Measurements from ENCODE around the gene RIN1.

- TF ChIP-seq, protein P1, sequence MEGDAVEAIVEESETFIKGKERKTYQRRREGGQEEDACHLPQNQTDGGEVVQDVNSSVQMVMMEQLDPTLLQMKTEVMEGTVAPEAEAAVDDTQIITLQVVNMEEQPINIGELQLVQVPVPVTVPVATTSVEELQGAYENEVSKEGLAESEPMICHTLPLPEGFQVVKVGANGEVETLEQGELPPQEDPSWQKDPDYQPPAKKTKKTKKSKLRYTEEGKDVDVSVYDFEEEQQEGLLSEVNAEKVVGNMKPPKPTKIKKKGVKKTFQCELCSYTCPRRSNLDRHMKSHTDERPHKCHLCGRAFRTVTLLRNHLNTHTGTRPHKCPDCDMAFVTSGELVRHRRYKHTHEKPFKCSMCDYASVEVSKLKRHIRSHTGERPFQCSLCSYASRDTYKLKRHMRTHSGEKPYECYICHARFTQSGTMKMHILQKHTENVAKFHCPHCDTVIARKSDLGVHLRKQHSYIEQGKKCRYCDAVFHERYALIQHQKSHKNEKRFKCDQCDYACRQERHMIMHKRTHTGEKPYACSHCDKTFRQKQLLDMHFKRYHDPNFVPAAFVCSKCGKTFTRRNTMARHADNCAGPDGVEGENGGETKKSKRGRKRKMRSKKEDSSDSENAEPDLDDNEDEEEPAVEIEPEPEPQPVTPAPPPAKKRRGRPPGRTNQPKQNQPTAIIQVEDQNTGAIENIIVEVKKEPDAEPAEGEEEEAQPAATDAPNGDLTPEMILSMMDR (IDR thresholded peaks at IDR 0.05) = no peak
- TF ChIP-seq POLR2A (IDR thresholded peaks at IDR 0.05) = no peak
Measured at GRCh38 chr11:66327171-66328030, 8.8 kb downstream of the RIN1 start.
